Caco-2 (cell line): ENCODE measurements around the gene MNX1. TPM values are rescaled to one million over a fixed set of nuclear protein-coding genes. Genes with fewer than 3 reads are reported as not detected.

Experiments
- BruUV-seq: library from RNA; stranded (reverse); fragments of 400-500 nt; replicated peaks from 2 replicates; lab custom pipeline; 2021; lab: Mats Ljungman, UMichigan
- CTCF ChIA-PET: fragments of 300-600 bp; sonication (Branson Sonifier 250); formaldehyde crosslinking; loops from one replicate; lab custom pipeline; 2022; ENCODE audit warnings: antibody characterized with exemption; lab: Charles Lee
- POLR2A ChIA-PET: fragments of 300-600 bp; sonication (Branson Sonifier 250); formaldehyde crosslinking; loops from one replicate; lab custom pipeline; 2022; ENCODE audit warnings: antibody characterized with exemption; lab: Charles Lee
- DNase-seq, 2 experiments: peaks; one replicate each; pipeline versions ENCODE4 v3.0.0 to v3.0.0-alpha.2; 2020 to 2022
- H3K27me3 ChIP-seq: replicated peaks from 2 replicates; pipeline ENCODE4 v1.6.0; 2011; ENCODE audit warnings: low read length; ENCODE audit not compliant: control insufficient read depth, insufficient read depth
- H3K36me3 ChIP-seq: 2 replicates; pipeline ENCODE4 v1.5.1; 2011; ENCODE audit warnings: low read length; ENCODE audit not compliant: control insufficient read depth, insufficient read depth
- H3K4me1 ChIP-seq: fragments of 250-450 bp; sonication (Bioruptor Pico); 2 replicates; pipeline ENCODE4 v1.5.1; 2020; ENCODE audit warnings: mild to moderate bottlenecking
- H3K4me3 ChIP-seq: 2 replicates; pipeline ENCODE4 v1.5.1; 2011; ENCODE audit warnings: low read depth, mild to moderate bottlenecking, control low read depth, low read length
- H3K9me3 ChIP-seq: fragments of 250-450 bp; sonication (Bioruptor Pico); 2 replicates; pipeline ENCODE4 v1.5.1; 2020; ENCODE audit warnings: mild to moderate bottlenecking, moderate library complexity
- H3K27ac Mint-ChIP-seq: one replicate; pipeline ENCODE4 v1.8.0; 2022; ENCODE audit warnings: mixed read lengths; ENCODE audit not compliant: unreplicated experiment
- H3K27me3 Mint-ChIP-seq: one replicate; pipeline ENCODE4 v1.8.0; 2022; ENCODE audit warnings: mixed read lengths; ENCODE audit not compliant: insufficient read depth, unreplicated experiment
- H3K36me3 Mint-ChIP-seq: one replicate; pipeline ENCODE4 v1.8.0; 2022; ENCODE audit warnings: mild to moderate bottlenecking, mixed read lengths; ENCODE audit not compliant: insufficient read depth, unreplicated experiment
- H3K4me1 Mint-ChIP-seq: one replicate; pipeline ENCODE4 v1.8.0; 2022; ENCODE audit warnings: low read depth, mixed read lengths; ENCODE audit not compliant: unreplicated experiment
- H3K4me3 Mint-ChIP-seq: one replicate; pipeline ENCODE4 v1.8.0; 2022; ENCODE audit warnings: mild to moderate bottlenecking, moderate library complexity, mixed read lengths; ENCODE audit not compliant: unreplicated experiment
- H3K9me3 Mint-ChIP-seq: one replicate; pipeline ENCODE4 v1.8.0; 2022; ENCODE audit warnings: mixed read lengths; ENCODE audit not compliant: unreplicated experiment
- intact Hi-C: fragments of 100-400 bp; cut with micrococcal nuclease; formaldehyde crosslinking; loops from one replicate; pipeline ENCODE4 v1.10.0; 2022; ENCODE audit not compliant: unreplicated experiment
- total RNA-seq: library from RNA; stranded (reverse); gene quantifications from 2 replicates; pipeline ENCODE4 v1.2.3, GENCODE V29; 2022
- TF ChIP-seq, protein P1 (sequence below), 2 experiments: fragments of 200-600 bp in 1 of 2; IDR thresholded peaks; 1 replicate in 1 of 2; 2 replicates in 1 of 2; pipeline versions ENCODE4 v1.5.1 to v1.8.0; 2011 to 2022; ENCODE audit warnings: antibody characterized with exemption in 1 of 2, control low read depth in 1 of 2, inconsistent platforms in 1 of 2, low read depth in 1 of 2, low read length in 1 of 2, mild to moderate bottlenecking in 1 of 2, moderate library complexity in 1 of 2; ENCODE audit not compliant: insufficient read depth in 1 of 2, severe bottlenecking in 1 of 2, unreplicated experiment in 1 of 2

The MNX1 gene
- total RNA-seq, 1 experiment from 2014 or later: 36.5 TPM

DNA sequence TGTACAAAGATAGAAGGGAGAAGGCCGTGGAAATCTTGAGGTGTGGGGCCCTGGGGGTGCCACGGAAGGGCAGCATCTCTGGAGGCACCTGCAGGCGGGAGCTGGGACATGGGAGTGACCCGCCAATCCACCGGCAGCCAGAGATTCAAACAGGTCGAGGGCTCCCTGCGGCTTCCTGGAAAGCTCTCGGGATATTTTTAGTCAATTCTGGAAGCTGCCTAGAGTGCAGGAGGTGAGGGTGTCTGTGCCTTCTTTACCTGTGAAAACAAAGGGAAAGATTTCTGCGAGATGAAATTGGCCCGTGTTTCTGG lies 16.6 kb downstream of the MNX1 start:
- Histone ChIP-seq H3K36me3 (no peaks in the 10 kb centered on the region), H3K27me3 (no peaks in the 10 kb centered on the region), H3K4me1 (peaks cover 3% of the 10 kb centered on the region; the same call in 1 of the 2 replicates), H3K9me3 (no peaks in the 10 kb centered on the region), H3K4me3 (no peak overlapping the region)
- no peaks in the 10 kb centered on the region for H3K9me3 Mint-ChIP-seq
- intact Hi-C loops: no loop called here
- no peaks in the 10 kb centered on the region for H3K4me1 Mint-ChIP-seq
- BruUV-seq: no TSS peak
- TF ChIP-seq, protein P1, sequence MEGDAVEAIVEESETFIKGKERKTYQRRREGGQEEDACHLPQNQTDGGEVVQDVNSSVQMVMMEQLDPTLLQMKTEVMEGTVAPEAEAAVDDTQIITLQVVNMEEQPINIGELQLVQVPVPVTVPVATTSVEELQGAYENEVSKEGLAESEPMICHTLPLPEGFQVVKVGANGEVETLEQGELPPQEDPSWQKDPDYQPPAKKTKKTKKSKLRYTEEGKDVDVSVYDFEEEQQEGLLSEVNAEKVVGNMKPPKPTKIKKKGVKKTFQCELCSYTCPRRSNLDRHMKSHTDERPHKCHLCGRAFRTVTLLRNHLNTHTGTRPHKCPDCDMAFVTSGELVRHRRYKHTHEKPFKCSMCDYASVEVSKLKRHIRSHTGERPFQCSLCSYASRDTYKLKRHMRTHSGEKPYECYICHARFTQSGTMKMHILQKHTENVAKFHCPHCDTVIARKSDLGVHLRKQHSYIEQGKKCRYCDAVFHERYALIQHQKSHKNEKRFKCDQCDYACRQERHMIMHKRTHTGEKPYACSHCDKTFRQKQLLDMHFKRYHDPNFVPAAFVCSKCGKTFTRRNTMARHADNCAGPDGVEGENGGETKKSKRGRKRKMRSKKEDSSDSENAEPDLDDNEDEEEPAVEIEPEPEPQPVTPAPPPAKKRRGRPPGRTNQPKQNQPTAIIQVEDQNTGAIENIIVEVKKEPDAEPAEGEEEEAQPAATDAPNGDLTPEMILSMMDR (IDR thresholded peaks at IDR 0.05; ENCODE audit: insufficient read depth in 1 of 2, low read depth in 1 of 2, low read length in 1 of 2, severe bottlenecking in 1 of 2, unreplicated experiment in 1 of 2): no peak
- POLR2A ChIA-PET: no interaction called here
- H3K36me3 Mint-ChIP-seq: peaks cover 7% of the 10 kb centered on the region
- H3K27ac Mint-ChIP-seq: no peak overlapping the region
- CTCF ChIA-PET: no interaction called here
- no peak for DNase-seq
- H3K27me3 Mint-ChIP-seq: no peaks in the 10 kb centered on the region
- H3K4me3 Mint-ChIP-seq: no peak overlapping the region

DNA sequence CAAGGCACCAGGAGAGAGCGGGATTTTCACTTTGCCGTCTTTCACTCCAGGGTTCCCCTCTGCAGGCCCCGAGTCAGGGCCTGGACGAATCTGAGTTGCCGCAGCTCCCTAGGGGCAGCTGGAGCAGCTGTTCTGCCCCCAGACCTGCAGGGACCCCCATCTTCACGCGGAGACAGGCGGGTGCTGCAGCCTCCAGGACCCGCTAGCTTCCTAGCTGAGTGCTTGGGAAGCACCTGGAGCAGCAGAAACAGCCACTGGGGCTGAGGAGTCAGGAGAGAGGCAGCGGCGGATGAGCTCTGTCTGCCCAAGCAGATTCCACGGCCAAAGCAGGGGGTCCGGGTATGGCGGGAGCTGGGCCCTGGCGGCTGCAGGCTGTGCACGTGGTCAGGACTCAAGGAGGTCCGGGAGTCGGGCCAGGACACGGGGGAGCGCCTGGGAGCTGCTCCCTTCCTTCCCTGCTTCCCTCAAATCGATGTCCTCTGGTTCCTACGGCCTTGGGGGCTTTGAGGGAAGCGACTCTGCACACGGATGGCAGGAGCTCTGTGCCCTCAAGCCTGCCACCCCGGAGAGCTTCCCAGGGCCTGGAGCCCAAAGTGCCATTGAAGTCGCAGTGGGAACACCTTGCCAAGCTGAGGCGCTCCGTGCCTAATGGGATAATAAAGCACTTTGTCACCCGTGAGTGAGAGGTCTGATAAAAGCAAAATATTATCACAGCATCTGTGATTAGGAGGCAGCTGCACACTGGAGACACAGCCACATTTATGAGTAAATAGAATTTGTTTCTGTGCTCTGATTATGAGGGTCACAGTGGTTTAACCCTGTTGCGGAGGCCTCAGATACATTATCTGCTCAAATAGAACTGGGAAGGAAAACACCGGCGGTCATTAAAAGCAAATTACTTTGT lies 17.2 kb downstream of the MNX1 start:
- Histone ChIP-seq H3K36me3 (no peaks in the 10 kb centered on the region), H3K27me3 (no peaks in the 10 kb centered on the region), H3K4me3 (no peak overlapping the region), H3K9me3 (no peaks in the 10 kb centered on the region), H3K4me1 (no peaks in the 10 kb centered on the region)
- POLR2A ChIA-PET: no interaction called here
- Mint-ChIP-seq H3K27me3 (no peaks in the 10 kb centered on the region), H3K4me3 (no peak overlapping the region), H3K27ac (no peak overlapping the region), H3K4me1 (no peaks in the 10 kb centered on the region), H3K9me3 (no peaks in the 10 kb centered on the region), H3K36me3 (peaks cover 7% of the 10 kb centered on the region)
- CTCF ChIA-PET: no interaction called here
- BruUV-seq: no TSS peak
- intact Hi-C loops: no loop called here
- TF ChIP-seq, protein P1 (IDR thresholded peaks at IDR 0.05; ENCODE audit: insufficient read depth in 1 of 2, low read depth in 1 of 2, low read length in 1 of 2, severe bottlenecking in 1 of 2, unreplicated experiment in 1 of 2): no peak
- DNase-seq: no peak

DNA sequence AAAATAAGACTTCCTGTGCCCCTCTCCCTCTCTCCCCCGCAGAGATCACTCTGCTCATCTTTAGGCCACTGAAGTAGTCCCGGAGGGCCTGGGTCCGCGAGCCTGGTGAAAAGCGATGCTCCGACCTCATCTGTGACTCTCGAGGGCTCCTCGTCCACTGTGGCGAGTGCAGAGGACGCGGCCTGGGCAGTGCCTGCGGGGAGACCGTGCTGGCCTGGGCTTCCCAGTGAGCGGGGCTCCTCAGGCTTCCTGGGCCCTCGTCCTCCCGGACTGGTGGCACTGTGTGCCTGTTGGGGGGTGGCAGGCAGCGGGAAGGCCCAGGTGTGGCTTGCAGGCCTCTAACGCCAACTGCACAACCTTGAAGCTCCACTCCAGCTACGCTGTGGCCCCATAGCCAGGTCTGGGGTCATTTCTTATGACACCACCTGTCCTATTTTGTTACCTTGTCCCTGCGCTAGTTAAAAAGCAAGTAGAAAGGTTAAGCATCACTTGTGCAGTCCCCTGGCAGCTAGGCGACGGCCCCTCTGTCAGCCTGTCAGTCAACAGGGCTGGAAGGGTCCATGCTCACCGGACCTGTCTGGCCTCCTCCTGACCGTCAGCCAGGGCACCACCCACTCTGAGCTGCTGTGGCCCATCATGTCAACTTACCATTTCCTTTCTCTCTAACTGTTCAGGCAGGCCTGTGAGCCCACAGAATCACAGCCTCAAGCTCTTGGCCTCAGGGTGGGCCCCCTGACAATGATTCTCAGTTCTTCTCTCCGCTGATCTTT lies 20.5 kb downstream of the MNX1 start:
- H3K4me1 ChIP-seq: no peaks in the 10 kb centered on the region
- DNase-seq: no peak
- Mint-ChIP-seq H3K9me3 (no peaks in the 10 kb centered on the region), H3K4me3 (no peak overlapping the region), H3K27me3 (no peaks in the 10 kb centered on the region), H3K36me3 (peaks cover 14% of the 10 kb centered on the region), H3K27ac (no peak overlapping the region), H3K4me1 (no peaks in the 10 kb centered on the region)
- no TSS peak for BruUV-seq
- no peaks in the 10 kb centered on the region for H3K27me3 ChIP-seq
- intact Hi-C loops: no loop called here
- POLR2A ChIA-PET: no interaction called here
- H3K4me3 ChIP-seq: no peak overlapping the region
- TF ChIP-seq, protein P1 (IDR thresholded peaks at IDR 0.05; ENCODE audit: insufficient read depth in 1 of 2, low read depth in 1 of 2, low read length in 1 of 2, severe bottlenecking in 1 of 2, unreplicated experiment in 1 of 2): no peak
- no peaks in the 10 kb centered on the region for H3K36me3 ChIP-seq
- CTCF ChIA-PET: no interaction called here
- no peaks in the 10 kb centered on the region for H3K9me3 ChIP-seq
